Measurements from ENCODE around the gene EID2B. TPM values are rescaled to one million over a fixed set of nuclear protein-coding genes. Genes with fewer than 3 reads are reported as not detected.

The EID2B gene
- total and polyA plus RNA-seq, 2 experiments from 2014 or later = 2.2 to 3.7 TPM

DNA sequence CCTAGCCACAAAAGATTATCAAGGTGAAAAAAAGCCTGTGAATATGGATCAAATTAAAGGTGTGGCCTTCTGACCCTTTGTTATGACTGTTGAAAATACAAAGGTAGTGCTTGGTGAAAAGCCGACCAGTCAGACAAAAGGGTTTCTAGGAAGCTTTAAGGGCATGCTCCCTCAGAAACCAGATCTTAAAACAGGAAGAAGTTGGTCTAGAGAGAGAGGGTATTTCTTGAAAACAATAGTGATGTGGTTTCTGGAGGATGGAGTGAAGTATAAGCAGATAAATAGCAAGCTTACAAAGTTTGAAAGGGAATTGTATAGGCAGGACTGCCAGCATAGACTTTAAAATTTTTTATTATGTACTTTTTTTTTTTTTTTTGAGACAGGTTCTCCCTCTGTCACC, 12.3 kb upstream of the EID2B start:
- no peaks in the 10 kb centered on the region for H3K79me2 ChIP-seq
- H3K36me3 ChIP-seq (replicated peaks; ENCODE audit: insufficient read depth, low read depth) = no peaks in the 10 kb centered on the region
- no peaks in the 10 kb centered on the region for H3K9me2 ChIP-seq (replicated peaks; ENCODE audit: insufficient read depth)
- no peak overlapping the region for H3K4me3 ChIP-seq
- peaks cover 4% of the 10 kb centered on the region for H3K4me1 ChIP-seq (ENCODE audit: insufficient read depth)
- H4K20me1 ChIP-seq (ENCODE audit: insufficient read depth, poor library complexity, severe bottlenecking) = no peaks in the 10 kb centered on the region
- no peaks in the 10 kb centered on the region for H3K9me3 ChIP-seq (ENCODE audit: low read depth)
- WGBS (ENCODE audit: low lambda C conversion rate, missing lambda C conversion rate) = 62% methylated on average over 1 of the region's 1 CpG
- TF ChIP-seq, protein P1, sequence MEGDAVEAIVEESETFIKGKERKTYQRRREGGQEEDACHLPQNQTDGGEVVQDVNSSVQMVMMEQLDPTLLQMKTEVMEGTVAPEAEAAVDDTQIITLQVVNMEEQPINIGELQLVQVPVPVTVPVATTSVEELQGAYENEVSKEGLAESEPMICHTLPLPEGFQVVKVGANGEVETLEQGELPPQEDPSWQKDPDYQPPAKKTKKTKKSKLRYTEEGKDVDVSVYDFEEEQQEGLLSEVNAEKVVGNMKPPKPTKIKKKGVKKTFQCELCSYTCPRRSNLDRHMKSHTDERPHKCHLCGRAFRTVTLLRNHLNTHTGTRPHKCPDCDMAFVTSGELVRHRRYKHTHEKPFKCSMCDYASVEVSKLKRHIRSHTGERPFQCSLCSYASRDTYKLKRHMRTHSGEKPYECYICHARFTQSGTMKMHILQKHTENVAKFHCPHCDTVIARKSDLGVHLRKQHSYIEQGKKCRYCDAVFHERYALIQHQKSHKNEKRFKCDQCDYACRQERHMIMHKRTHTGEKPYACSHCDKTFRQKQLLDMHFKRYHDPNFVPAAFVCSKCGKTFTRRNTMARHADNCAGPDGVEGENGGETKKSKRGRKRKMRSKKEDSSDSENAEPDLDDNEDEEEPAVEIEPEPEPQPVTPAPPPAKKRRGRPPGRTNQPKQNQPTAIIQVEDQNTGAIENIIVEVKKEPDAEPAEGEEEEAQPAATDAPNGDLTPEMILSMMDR (IDR thresholded peaks at IDR 0.05; ENCODE audit: poor library complexity) = no peak
- no peak for TF ChIP-seq EZH2phosphoT487 (IDR thresholded peaks at IDR 0.05; ENCODE audit: low read depth, severe bottlenecking, unreplicated experiment)
- no peaks in the 10 kb centered on the region for H3K27me3 ChIP-seq
- H2AFZ ChIP-seq = no peak overlapping the region
- no peak overlapping the region for H3K27ac ChIP-seq
- no peak for DNase-seq (ENCODE audit: low spot score)
- no peak overlapping the region for H3K4me2 ChIP-seq

DNA sequence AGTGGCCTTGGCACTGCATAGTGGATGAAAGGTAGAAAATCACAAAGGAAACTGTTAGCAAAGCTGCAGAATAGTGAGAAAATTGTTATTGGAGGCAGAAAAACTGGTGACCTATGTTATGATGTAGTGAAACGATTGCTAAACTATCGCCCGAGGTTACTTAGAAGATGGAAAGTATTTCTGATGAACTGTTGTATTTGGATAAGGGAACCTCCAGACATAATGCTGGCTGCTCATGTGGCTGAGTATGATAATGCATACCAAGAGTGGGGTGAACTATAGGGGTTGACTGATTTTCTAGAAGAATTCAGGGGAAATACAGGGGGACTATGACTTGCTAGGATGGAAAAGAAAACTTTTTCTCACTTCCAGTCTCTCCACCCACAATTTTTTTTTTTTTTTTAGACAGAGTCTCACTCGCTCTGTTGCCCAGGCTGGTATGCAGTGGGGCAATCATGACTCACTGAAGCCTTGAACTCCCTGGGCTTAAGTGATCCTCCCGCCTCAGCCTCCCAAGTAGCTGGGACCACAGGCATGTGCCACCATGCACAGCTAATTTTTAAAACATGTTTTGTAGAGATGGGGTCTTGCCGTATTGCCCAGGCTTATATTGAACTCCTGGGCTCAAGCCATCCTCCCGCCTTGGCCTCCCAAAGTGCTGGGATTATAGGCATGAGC, 11.7 kb upstream of the EID2B start:
- no peaks in the 10 kb centered on the region for H4K20me1 ChIP-seq (ENCODE audit: insufficient read depth, poor library complexity, severe bottlenecking)
- 82% methylated on average over 7 of the region's 7 CpGs for WGBS (ENCODE audit: low lambda C conversion rate, missing lambda C conversion rate)
- no peak overlapping the region for H3K4me3 ChIP-seq

DNA sequence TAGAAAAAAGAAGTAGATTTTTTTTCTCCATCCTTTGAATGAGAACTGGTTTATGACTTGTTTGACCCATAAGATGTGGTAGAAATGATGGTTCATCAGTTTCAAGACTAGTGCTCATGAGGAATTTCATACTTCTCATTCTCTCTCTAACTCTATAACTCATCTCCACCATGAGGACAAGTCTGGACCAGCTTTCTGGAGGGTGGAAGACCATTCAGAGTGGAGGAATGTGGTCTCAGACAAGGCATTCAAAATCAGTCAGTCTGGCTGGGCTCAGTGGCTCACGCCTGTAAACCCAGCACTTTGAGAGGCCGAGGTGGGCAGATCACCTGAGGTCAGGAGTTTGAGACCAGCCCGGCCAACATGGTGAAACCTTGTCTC, 10.8 kb upstream of the EID2B start:
- Histone ChIP-seq H3K27me3 (no peaks in the 10 kb centered on the region), H2AFZ (no peak overlapping the region), H3K27ac (no peak overlapping the region), H3K36me3 (replicated peaks; ENCODE audit: insufficient read depth, low read depth) (no peaks in the 10 kb centered on the region), H4K20me1 (ENCODE audit: insufficient read depth, poor library complexity, severe bottlenecking) (peaks cover 4% of the 10 kb centered on the region), H3K4me1 (ENCODE audit: insufficient read depth) (peaks cover 9% of the 10 kb centered on the region), H3K9me3 (ENCODE audit: low read depth) (no peaks in the 10 kb centered on the region), H3K79me2 (peaks cover 10% of the 10 kb centered on the region), H3K4me3 (no peak overlapping the region), H3K9me2 (replicated peaks; ENCODE audit: insufficient read depth) (no peaks in the 10 kb centered on the region), H3K4me2 (no peak overlapping the region)
- WGBS (ENCODE audit: low lambda C conversion rate, missing lambda C conversion rate) = 93% methylated on average over 3 of the region's 3 CpGs
- no peak for DNase-seq (ENCODE audit: low spot score)
- TF ChIP-seq EZH2 (IDR thresholded peaks at IDR 0.05; ENCODE audit: borderline replicate concordance) (no peak), EZH2phosphoT487 (IDR thresholded peaks at IDR 0.05; ENCODE audit: low read depth, severe bottlenecking, unreplicated experiment) (no peak)
- TF ChIP-seq, protein P1 (IDR thresholded peaks at IDR 0.05; ENCODE audit: poor library complexity) = no peak

More for the DNA sequence above, 11.7 kb upstream of the EID2B start:
- Histone ChIP-seq H3K36me3 (replicated peaks; ENCODE audit: insufficient read depth, low read depth) (no peaks in the 10 kb centered on the region), H3K79me2 (peaks cover 2% of the 10 kb centered on the region), H3K9me2 (replicated peaks; ENCODE audit: insufficient read depth) (no peaks in the 10 kb centered on the region), H3K27ac (no peak overlapping the region), H3K4me1 (ENCODE audit: insufficient read depth) (peaks cover 4% of the 10 kb centered on the region), H3K9me3 (ENCODE audit: low read depth) (no peaks in the 10 kb centered on the region), H3K27me3 (no peaks in the 10 kb centered on the region), H3K4me2 (no peak overlapping the region), H2AFZ (no peak overlapping the region)
- no peak for DNase-seq (ENCODE audit: low spot score)
- TF ChIP-seq, protein P1 (IDR thresholded peaks at IDR 0.05; ENCODE audit: poor library complexity) = no peak
- TF ChIP-seq EZH2 (IDR thresholded peaks at IDR 0.05; ENCODE audit: borderline replicate concordance) = no peak
- TF ChIP-seq EZH2phosphoT487 (IDR thresholded peaks at IDR 0.05; ENCODE audit: low read depth, severe bottlenecking, unreplicated experiment) = no peak

Measured in hepatocyte (in vitro differentiated cells).